GM23338 (cell line): ENCODE data around the gene IGF2BP1.

ENCODE experiments used
- CREB1 ChIP-seq: fragments of 250-450 bp; sonication (Bioruptor Pico); IDR thresholded peaks from 2 replicates; pipeline ENCODE4 v1.5.0; 2020; ENCODE audit warnings: low read depth, mild to moderate bottlenecking, moderate library complexity
- EZH2 ChIP-seq: fragments of 200-600 bp; sonication (generic); IDR thresholded peaks from one replicate; pipeline ENCODE4 v1.8.0; 2017; ENCODE audit warnings: antibody characterized with exemption, mild to moderate bottlenecking, low read depth; ENCODE audit not compliant: unreplicated experiment
- EZH2phosphoT487 ChIP-seq: fragments of 200-600 bp; sonication (generic); IDR thresholded peaks from one replicate; pipeline ENCODE4 v1.8.1; 2018; ENCODE audit warnings: antibody characterized with exemption; ENCODE audit not compliant: unreplicated experiment
- POLR2AphosphoS5 ChIP-seq: IDR thresholded peaks from 2 replicates; pipeline ENCODE4 v1.6.1; 2016; ENCODE audit warnings: antibody characterized with exemption, low read depth
- ZNF331 ChIP-seq: fragments of 250-450 bp; sonication (Bioruptor Pico); IDR thresholded peaks from 2 replicates; pipeline ENCODE4 v1.5.0; 2020; ENCODE audit warnings: low read depth, mild to moderate bottlenecking, moderate library complexity
- TF ChIP-seq, protein P1 (sequence below), 2 experiments: fragments of 200-600 bp in 1 of 2; sonication (generic) in 1 of 2; conservative IDR thresholded peaks; 2 replicates each; pipeline versions ENCODE4 v1.5.1 to v1.6.1; 2016 to 2017; ENCODE audit warnings: antibody characterized with exemption in 2 of 2, low read depth in 2 of 2, mild to moderate bottlenecking in 2 of 2, moderate library complexity in 1 of 2
- TF ChIP-seq, protein P2 (sequence below): IDR thresholded peaks from 2 replicates; pipeline ENCODE4 v1.6.1; 2016; ENCODE audit warnings: antibody characterized with exemption

DNA sequence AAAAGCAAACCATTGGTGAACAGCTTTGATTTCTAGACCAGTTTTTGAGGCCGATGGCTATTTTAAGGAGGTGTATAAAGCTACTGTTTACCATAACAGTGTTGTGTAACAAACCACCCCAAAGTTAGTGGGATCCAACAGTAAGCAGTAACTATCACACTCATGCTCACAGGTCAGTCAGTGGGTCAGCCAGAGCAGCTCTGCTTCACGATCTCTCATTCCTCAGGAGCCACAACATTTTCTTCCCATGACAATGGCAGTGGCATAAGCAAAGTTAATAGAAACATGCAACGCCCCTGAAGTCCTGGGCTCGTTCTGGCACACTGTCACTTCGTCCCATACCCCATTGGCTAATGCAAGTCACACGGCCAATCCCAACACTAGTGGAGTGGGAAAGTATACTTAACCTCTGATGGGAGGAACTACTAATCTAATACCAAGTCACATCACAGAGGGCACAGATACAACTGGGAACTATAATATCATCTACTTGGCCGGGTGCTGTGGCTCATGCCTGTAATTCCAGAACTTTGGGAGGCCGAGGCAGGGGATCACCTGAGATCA lies 107.4 kb downstream of the IGF2BP1 start:
- TF ChIP-seq, protein P1, sequence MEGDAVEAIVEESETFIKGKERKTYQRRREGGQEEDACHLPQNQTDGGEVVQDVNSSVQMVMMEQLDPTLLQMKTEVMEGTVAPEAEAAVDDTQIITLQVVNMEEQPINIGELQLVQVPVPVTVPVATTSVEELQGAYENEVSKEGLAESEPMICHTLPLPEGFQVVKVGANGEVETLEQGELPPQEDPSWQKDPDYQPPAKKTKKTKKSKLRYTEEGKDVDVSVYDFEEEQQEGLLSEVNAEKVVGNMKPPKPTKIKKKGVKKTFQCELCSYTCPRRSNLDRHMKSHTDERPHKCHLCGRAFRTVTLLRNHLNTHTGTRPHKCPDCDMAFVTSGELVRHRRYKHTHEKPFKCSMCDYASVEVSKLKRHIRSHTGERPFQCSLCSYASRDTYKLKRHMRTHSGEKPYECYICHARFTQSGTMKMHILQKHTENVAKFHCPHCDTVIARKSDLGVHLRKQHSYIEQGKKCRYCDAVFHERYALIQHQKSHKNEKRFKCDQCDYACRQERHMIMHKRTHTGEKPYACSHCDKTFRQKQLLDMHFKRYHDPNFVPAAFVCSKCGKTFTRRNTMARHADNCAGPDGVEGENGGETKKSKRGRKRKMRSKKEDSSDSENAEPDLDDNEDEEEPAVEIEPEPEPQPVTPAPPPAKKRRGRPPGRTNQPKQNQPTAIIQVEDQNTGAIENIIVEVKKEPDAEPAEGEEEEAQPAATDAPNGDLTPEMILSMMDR (conservative IDR thresholded peaks at IDR 0.05; ENCODE audit: low read depth in 2 of 2): no peak
- TF ChIP-seq POLR2AphosphoS5 (no peak), EZH2phosphoT487 (no peak), EZH2 (no peak), CREB1 (CRISPR knock-in tag) (no peak), ZNF331 (CRISPR knock-in tag) (no peak)
- TF ChIP-seq, protein P2, sequence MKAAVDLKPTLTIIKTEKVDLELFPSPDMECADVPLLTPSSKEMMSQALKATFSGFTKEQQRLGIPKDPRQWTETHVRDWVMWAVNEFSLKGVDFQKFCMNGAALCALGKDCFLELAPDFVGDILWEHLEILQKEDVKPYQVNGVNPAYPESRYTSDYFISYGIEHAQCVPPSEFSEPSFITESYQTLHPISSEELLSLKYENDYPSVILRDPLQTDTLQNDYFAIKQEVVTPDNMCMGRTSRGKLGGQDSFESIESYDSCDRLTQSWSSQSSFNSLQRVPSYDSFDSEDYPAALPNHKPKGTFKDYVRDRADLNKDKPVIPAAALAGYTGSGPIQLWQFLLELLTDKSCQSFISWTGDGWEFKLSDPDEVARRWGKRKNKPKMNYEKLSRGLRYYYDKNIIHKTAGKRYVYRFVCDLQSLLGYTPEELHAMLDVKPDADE: no peak
